Common myeloid progenitor, CD34-positive (primary cell): ENCODE results near the gene TNRC6B.

ENCODE experiments used
- CTCF ChIA-PET: fragments of 350-600 bp; sonication (Branson Sonifier 250); formaldehyde crosslinking; loops from one replicate; lab custom pipeline; 2021; ENCODE audit warnings: antibody characterized with exemption; lab: Charles Lee
- POLR2A ChIA-PET: fragments of 350-600 bp; sonication (Branson Sonifier 250); formaldehyde crosslinking; loops from one replicate; lab custom pipeline; 2021; ENCODE audit warnings: antibody characterized with exemption; lab: Charles Lee
- DNase-seq, 3 donors: peaks; one replicate each; pipeline versions ENCODE4 v3.0.0 to v3.0.0-alpha.2; 2013
- H3K27ac ChIP-seq, 2 experiments: 1 replicate in 1 of 2; 2 replicates in 1 of 2; pipeline ENCODE4 v1.7.0; 2013; ENCODE audit warnings: inconsistent platforms in 2 of 2, low read length in 2 of 2, mild to moderate bottlenecking in 2 of 2, low read depth in 1 of 2, moderate library complexity in 1 of 2; ENCODE audit not compliant: severe bottlenecking in 2 of 2, insufficient read depth in 1 of 2, poor library complexity in 1 of 2
- H3K27me3 ChIP-seq, 5 experiments: replicated peaks in 2 of 5; 1 replicate in 3 of 5; 2 replicates in 2 of 5; pipeline versions ENCODE4 v1.6.1 to v1.7.0; 2013; ENCODE audit warnings: low read length in 4 of 5, mild to moderate bottlenecking in 2 of 5, moderate library complexity in 2 of 5, inconsistent platforms in 1 of 5; ENCODE audit not compliant: insufficient read depth in 5 of 5, control insufficient read depth in 4 of 5
- H3K36me3 ChIP-seq, 4 experiments: 1 replicate in 2 of 4; 2 replicates in 2 of 4; pipeline versions ENCODE4 v1.6.1 to v1.7.0; 2013; ENCODE audit warnings: low read length in 3 of 4, control low read depth in 1 of 4, mild to moderate bottlenecking in 1 of 4; ENCODE audit not compliant: control insufficient read depth in 4 of 4, insufficient read depth in 4 of 4
- H3K4me1 ChIP-seq, 4 experiments: 1 replicate in 3 of 4; 2 replicates in 1 of 4; pipeline versions ENCODE4 v1.6.1 to v1.7.1; 2013; ENCODE audit warnings: low read length in 3 of 4, mild to moderate bottlenecking in 3 of 4, control low read depth in 1 of 4, inconsistent platforms in 1 of 4, moderate library complexity in 1 of 4; ENCODE audit not compliant: control insufficient read depth in 4 of 4, insufficient read depth in 4 of 4; ENCODE audit errors: control extremely low read depth in 1 of 4
- H3K4me3 ChIP-seq, 7 experiments: 1 replicate in 4 of 7; 2 replicates in 3 of 7; pipeline versions ENCODE4 v1.5.1 to v1.7.0; 2013; ENCODE audit warnings: mild to moderate bottlenecking in 7 of 7, low read length in 6 of 7, moderate library complexity in 6 of 7, inconsistent platforms in 2 of 7, low read depth in 2 of 7, control low read depth in 1 of 7; ENCODE audit not compliant: insufficient read depth in 4 of 7, control insufficient read depth in 1 of 7; ENCODE audit errors: extremely low read depth in 1 of 7
- H3K9me3 ChIP-seq, 5 experiments: 1 replicate in 4 of 5; 2 replicates in 1 of 5; pipeline versions ENCODE4 v1.6.1 to v1.7.1; 2013; ENCODE audit warnings: low read length in 4 of 5, mild to moderate bottlenecking in 2 of 5, inconsistent platforms in 1 of 5, low read depth in 1 of 5, moderate library complexity in 1 of 5; ENCODE audit not compliant: control insufficient read depth in 4 of 5, insufficient read depth in 2 of 5; ENCODE audit errors: control extremely low read depth in 1 of 5
- WGBS: methylation state at CpG from one replicate; pipeline ENCODE4 v1.1.5; 2013; ENCODE audit not compliant: insufficient coverage; 5-methylcytosine and 5-hydroxymethylcytosine counted together

TNRC6B gene

DNA sequence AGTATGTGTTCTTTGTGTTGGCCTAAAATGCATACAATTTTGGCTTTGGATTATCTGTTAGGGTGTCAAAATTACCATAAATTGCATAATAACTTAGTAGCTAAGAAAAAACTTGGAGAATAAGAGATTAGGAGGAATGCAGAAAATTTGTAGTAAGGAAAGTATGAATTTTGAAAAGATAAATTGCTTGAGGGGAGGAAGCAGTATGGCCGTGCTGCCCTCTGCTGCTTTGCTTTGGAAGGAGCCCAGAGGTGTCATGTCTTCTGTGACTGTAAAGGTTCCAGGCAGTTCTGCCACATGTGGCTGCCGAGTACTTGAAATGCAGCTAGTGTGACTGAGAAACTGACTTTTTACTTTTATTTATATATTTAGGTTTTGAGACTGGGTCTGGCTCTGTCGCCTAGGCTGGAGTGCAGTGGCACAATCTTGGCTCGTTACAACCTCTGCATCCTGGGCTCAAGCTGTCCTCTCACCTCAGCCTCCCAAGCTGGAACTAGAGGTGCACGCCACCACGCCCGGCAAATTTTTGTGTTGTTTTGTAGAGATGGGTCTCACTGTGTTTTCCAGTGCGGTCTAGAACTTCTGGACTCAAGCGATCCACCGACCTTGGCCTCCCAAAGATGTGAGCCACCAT, 170.4 kb downstream of the TNRC6B start:
- H3K9me3 ChIP-seq = no peaks in the 10 kb centered on the region
- CTCF ChIA-PET = interaction anchor here (0.6 to 5.5 kb wide), 32 partner anchors 9 to 855 kb away, joined by 3 to 50 read pairs (median 3); no protein-coding TSS in a partner anchor
- peak overlapping the region in 3 of 7 experiments; percentile 87 to 97 (median 88) for H3K4me3 ChIP-seq
- peak; percentile 70 to 83 (median 79) for DNase-seq
- POLR2A ChIA-PET = interaction anchor here (1.4 kb wide), 1 partner anchor 813 kb away, joined by 5 read pairs; no protein-coding TSS in a partner anchor
- WGBS = 0% methylated on average over 1 of the region's 10 CpGs
- H3K36me3 ChIP-seq = peaks cover 10 to 34% (median 25%) of the 10 kb centered on the region in 4 experiments
- peaks cover 7 to 25% (median 23%) of the 10 kb centered on the region in 4 experiments for H3K4me1 ChIP-seq
- H3K27ac ChIP-seq = no peak overlapping the region
- no peaks in the 10 kb centered on the region for H3K27me3 ChIP-seq

GRCh38 chr22:40352763-40353162, 175.0 kb downstream of the TNRC6B start:
- no peaks in the 10 kb centered on the region for H3K9me3 ChIP-seq
- H3K27ac ChIP-seq = peak overlapping the region in 1 of 2 experiments; percentile 1
- H3K4me3 ChIP-seq = no peak overlapping the region
- POLR2A ChIA-PET = no interaction called here
- CTCF ChIA-PET = interaction anchor here (1.2 to 1.4 kb wide), 2 partner anchors 10 to 818 kb away, joined by 3 to 4 read pairs; no protein-coding TSS in a partner anchor
- H3K4me1 ChIP-seq = peaks cover 2 to 5% (median 5%) of the 10 kb centered on the region in 4 experiments
- WGBS = 89% methylated on average over 1 of the region's 3 CpGs
- H3K36me3 ChIP-seq = peaks cover 10 to 64% (median 52%) of the 10 kb centered on the region in 4 experiments
- DNase-seq = no peak
- H3K27me3 ChIP-seq = no peaks in the 10 kb centered on the region

GRCh38 chr22:40361100-40361499, 183.4 kb downstream of the TNRC6B start:
- 98% methylated on average over 4 of the region's 5 CpGs for WGBS
- ChIA-PET CTCF (interaction anchor here (2.3 kb wide), 1 partner anchor 13 kb away, joined by 7 read pairs; no protein-coding TSS in a partner anchor), POLR2A (no interaction called here)
- H3K4me3 ChIP-seq = no peak overlapping the region
- no peaks in the 10 kb centered on the region for H3K4me1 ChIP-seq
- no peak for DNase-seq
- no peaks in the 10 kb centered on the region for H3K9me3 ChIP-seq
- H3K27me3 ChIP-seq = no peaks in the 10 kb centered on the region
- H3K36me3 ChIP-seq = peaks cover 36 to 91% (median 75%) of the 10 kb centered on the region in 4 experiments
- no peak overlapping the region for H3K27ac ChIP-seq

DNA sequence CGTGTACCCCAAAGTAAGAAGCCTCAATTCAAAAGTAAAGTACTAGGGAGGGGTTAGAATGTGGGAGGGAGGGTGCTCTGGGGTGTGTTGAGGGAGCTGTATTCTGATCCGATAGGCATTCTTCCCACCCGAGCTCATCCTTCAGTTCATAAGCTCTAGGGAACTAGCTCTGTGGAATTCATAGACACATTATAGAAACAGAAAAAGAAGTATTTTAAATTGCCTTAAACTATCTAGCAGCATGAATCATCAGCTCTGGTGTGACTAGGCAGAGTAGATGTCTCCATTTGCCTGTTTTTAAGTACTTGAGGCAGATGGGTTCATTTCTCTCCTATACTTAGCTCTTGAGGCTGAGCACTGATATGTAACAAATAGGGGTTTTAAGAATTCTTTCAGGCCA, 185.3 kb downstream of the TNRC6B start:
- ChIA-PET POLR2A (no interaction called here), CTCF (interaction anchor here (0.7 to 2.5 kb wide), 3 partner anchors 11 to 20 kb away, joined by 3 to 6 read pairs (median 3); no protein-coding TSS in a partner anchor)
- H3K4me3 ChIP-seq = no peak overlapping the region
- peaks cover 36 to 96% (median 78%) of the 10 kb centered on the region in 4 experiments for H3K36me3 ChIP-seq
- no peaks in the 10 kb centered on the region for H3K27me3 ChIP-seq
- H3K4me1 ChIP-seq = no peaks in the 10 kb centered on the region
- WGBS = 100% methylated on average over 1 of the region's 3 CpGs
- H3K27ac ChIP-seq = no peak overlapping the region
- H3K9me3 ChIP-seq = no peaks in the 10 kb centered on the region
- DNase-seq = no peak

GRCh38 chr22:40364431-40364830, 186.7 kb downstream of the TNRC6B start:
- Histone ChIP-seq H3K36me3 (peaks cover 30 to 86% (median 72%) of the 10 kb centered on the region in 4 experiments), H3K9me3 (no peaks in the 10 kb centered on the region), H3K27ac (no peak overlapping the region), H3K4me1 (no peaks in the 10 kb centered on the region), H3K27me3 (no peaks in the 10 kb centered on the region), H3K4me3 (no peak overlapping the region)
- 100% methylated on average over 1 of the region's 1 CpG for WGBS
- ChIA-PET CTCF (interaction anchor here (2.5 kb wide), 1 partner anchor 16 kb away, joined by 6 read pairs; no protein-coding TSS in a partner anchor), POLR2A (no interaction called here)
- DNase-seq = no peak

GRCh38 chr22:40366068-40366467, 188.3 kb downstream of the TNRC6B start:
- Histone ChIP-seq H3K4me1 (peaks cover 0 to 4% (median 3%) of the 10 kb centered on the region in 4 experiments), H3K27ac (no peak overlapping the region), H3K9me3 (no peaks in the 10 kb centered on the region), H3K27me3 (no peaks in the 10 kb centered on the region), H3K4me3 (no peak overlapping the region), H3K36me3 (peaks cover 26 to 70% (median 58%) of the 10 kb centered on the region in 4 experiments)
- ChIA-PET POLR2A (no interaction called here), CTCF (interaction anchor here (0.8 to 1.3 kb wide), 2 partner anchors 12 to 18 kb away, joined by 4 to 6 read pairs; no protein-coding TSS in a partner anchor)
- WGBS = 100% methylated on average over 2 of the region's 2 CpGs
- no peak for DNase-seq

- whole genome bisulfite sequencing = 89% methylated on average over 5 of the region's 6 CpGs
- Histone ChIP-seq H3K27me3 (no peaks in the 10 kb centered on the region), H3K4me1 (peaks cover 3 to 7% (median 6%) of the 10 kb centered on the region in 4 experiments), H3K27ac (no peak overlapping the region), H3K36me3 (peaks cover 17 to 57% (median 46%) of the 10 kb centered on the region in 4 experiments), H3K4me3 (no peak overlapping the region), H3K9me3 (no peaks in the 10 kb centered on the region)
- ChIA-PET POLR2A (no interaction called here), CTCF (interaction anchor here (1.1 kb wide), 1 partner anchor 48 kb away, joined by 3 read pairs; no protein-coding TSS in a partner anchor)
- no peak for DNase-seq
Measured at GRCh38 chr22:40367342-40367741, 189.6 kb downstream of the TNRC6B start.
